Breast epithelium (tissue), 3 donors: ENCODE data around the gene WNT7B.

ENCODE experiments used
- CTCF ChIP-seq, 3 donors: fragments of 450-650 bp; IDR thresholded peaks; one replicate each; pipeline ENCODE4 v1.5.1; 2016 to 2017; ENCODE audit warnings: antibody characterized with exemption in 3 of 3, mild to moderate bottlenecking in 3 of 3, moderate library complexity in 3 of 3
- POLR2A ChIP-seq: fragments of 450-650 bp; IDR thresholded peaks from one replicate; pipeline ENCODE4 v1.6.1; 2016; ENCODE audit warnings: antibody characterized with exemption, mild to moderate bottlenecking, moderate library complexity

- TF ChIP-seq CTCF (IDR thresholded peaks at IDR 0.05) (no peak), POLR2A (no peak)
Observed at GRCh38 chr22:45891996-45892621, 84.9 kb downstream of the WNT7B start.
